ENCODE data around the gene BLCAP. TPM values are rescaled to one million over a fixed set of nuclear protein-coding genes. Genes with fewer than 3 reads are reported as not detected.

Gene BLCAP
- total and polyA plus RNA-seq, 2 of the 4 experiments (the other 2 are of a cell fraction): 17.7 to 67.3 TPM

DNA sequence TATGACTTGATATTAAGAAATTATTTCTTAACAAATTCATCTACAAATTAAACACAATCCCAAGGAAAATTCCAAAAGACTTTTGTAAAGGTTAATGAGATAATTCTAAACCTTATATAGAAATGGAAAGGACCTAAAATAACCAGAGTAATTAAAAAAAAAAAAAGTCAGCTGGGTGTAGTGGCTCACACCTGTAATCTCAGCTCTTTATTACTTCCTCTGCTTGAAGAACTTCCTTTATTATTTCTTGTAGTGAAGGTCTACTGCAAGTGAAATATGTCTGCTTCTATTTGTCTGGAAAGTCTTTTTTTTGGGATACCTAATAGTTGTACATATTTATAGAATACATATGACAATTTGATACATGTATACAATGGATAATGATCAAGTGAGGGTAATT is 20.2 kb upstream of the BLCAP start:
- Histone ChIP-seq H2AK5ac (ENCODE audit: low read depth, low read length) (no peak overlapping the region), H3K9me1 (ENCODE audit: insufficient read depth, low read length) (no peaks in the 10 kb centered on the region), H4K5ac (ENCODE audit: low read depth, low read length) (no peak overlapping the region), H2BK120ac (ENCODE audit: low read depth, low read length) (no peak overlapping the region), H3K9ac (ENCODE audit: low read depth, low read length) (no peak overlapping the region), H2AK9ac (replicated peaks; ENCODE audit: low read depth, low read length, poor library complexity) (no peak overlapping the region), H3K4me3 (ENCODE audit: insufficient read depth, low read depth, low read length) (no peak overlapping the region), H2BK5ac (ENCODE audit: low read depth, low read length, poor library complexity, severe bottlenecking) (no peak overlapping the region), H3K36me3 (ENCODE audit: control insufficient read depth, insufficient read depth, low read length) (no peaks in the 10 kb centered on the region), H3K23ac (ENCODE audit: low read depth, low read length) (no peak overlapping the region), H4K20me1 (ENCODE audit: insufficient read depth, low read length) (no peaks in the 10 kb centered on the region), H3K18ac (ENCODE audit: low read depth, low read length) (no peak overlapping the region), H2AFZ (replicated peaks; ENCODE audit: low read length, poor library complexity) (no peak overlapping the region), H3K4ac (ENCODE audit: low read depth, low read length) (no peak overlapping the region), H3K4me2 (ENCODE audit: low read depth, low read length) (no peak overlapping the region), H3K9me3 (ENCODE audit: control insufficient read depth, insufficient read depth, low read length) (no peaks in the 10 kb centered on the region), H4K8ac (ENCODE audit: low read depth in 2 of 2, low read length in 2 of 2) (no peak overlapping the region), H3K79me1 (ENCODE audit: low read depth in 1 of 2, low read length in 2 of 2) (no peaks in the 10 kb centered on the region), H2BK15ac (ENCODE audit: low read depth, low read length) (no peak overlapping the region), H3K27me3 (ENCODE audit: control insufficient read depth, insufficient read depth, low read length) (peaks cover 6% of the 10 kb centered on the region), H3K14ac (replicated peaks; ENCODE audit: low read depth, low read length) (no peak overlapping the region), H3K56ac (ENCODE audit: extremely low read depth, insufficient read depth, low read length) (no peak overlapping the region), H3K27ac (ENCODE audit: insufficient read depth, low read length) (no peak overlapping the region), H2BK20ac (ENCODE audit: low read depth, low read length) (no peak overlapping the region), H4K91ac (ENCODE audit: insufficient read depth, low read depth, low read length) (no peak overlapping the region), H3K4me1 (ENCODE audit: control insufficient read depth, insufficient read depth, low read length) (no peaks in the 10 kb centered on the region)
- ChIA-PET POLR2A (ENCODE audit: unreplicated experiment) (no interaction called here), CTCF (no interaction called here)
- dilution Hi-C loops (cut with HindIII; ENCODE audit: low sequenced_read_pairs, unreplicated experiment): no loop called here
- TF ChIP-seq, protein P1, sequence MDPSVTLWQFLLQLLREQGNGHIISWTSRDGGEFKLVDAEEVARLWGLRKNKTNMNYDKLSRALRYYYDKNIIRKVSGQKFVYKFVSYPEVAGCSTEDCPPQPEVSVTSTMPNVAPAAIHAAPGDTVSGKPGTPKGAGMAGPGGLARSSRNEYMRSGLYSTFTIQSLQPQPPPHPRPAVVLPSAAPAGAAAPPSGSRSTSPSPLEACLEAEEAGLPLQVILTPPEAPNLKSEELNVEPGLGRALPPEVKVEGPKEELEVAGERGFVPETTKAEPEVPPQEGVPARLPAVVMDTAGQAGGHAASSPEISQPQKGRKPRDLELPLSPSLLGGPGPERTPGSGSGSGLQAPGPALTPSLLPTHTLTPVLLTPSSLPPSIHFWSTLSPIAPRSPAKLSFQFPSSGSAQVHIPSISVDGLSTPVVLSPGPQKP (IDR thresholded peaks at IDR 0.05; ENCODE audit: borderline replicate concordance, low read depth, low read length): no peak
- TF ChIP-seq CEBPB (IDR thresholded peaks at IDR 0.05; ENCODE audit: low read depth, low read length) (no peak), POLR2A (IDR thresholded peaks at IDR 0.05; ENCODE audit: low read depth, low read length) (no peak), SMC3 (IDR thresholded peaks at IDR 0.05; ENCODE audit: low read depth, low read length) (no peak), MAZ (IDR thresholded peaks at IDR 0.05; ENCODE audit: borderline replicate concordance, low read depth, low read length) (no peak), CHD1 (IDR thresholded peaks at IDR 0.05; ENCODE audit: low read depth, low read length) (no peak), BHLHE40 (IDR thresholded peaks at IDR 0.05; ENCODE audit: low read depth, low read length) (no peak), MAFK (IDR thresholded peaks at IDR 0.05; ENCODE audit: low read depth, low read length) (no peak), RFX5 (IDR thresholded peaks at IDR 0.05; ENCODE audit: low read depth, low read length) (no peak), MXI1 (IDR thresholded peaks at IDR 0.05; ENCODE audit: borderline replicate concordance, low read depth, low read length) (no peak), RAD21 (IDR thresholded peaks at IDR 0.05; ENCODE audit: low read length) (no peak), NFE2L2 (IDR thresholded peaks at IDR 0.05; ENCODE audit: low read depth, low read length) (no peak)
- TF ChIP-seq, protein P2, sequence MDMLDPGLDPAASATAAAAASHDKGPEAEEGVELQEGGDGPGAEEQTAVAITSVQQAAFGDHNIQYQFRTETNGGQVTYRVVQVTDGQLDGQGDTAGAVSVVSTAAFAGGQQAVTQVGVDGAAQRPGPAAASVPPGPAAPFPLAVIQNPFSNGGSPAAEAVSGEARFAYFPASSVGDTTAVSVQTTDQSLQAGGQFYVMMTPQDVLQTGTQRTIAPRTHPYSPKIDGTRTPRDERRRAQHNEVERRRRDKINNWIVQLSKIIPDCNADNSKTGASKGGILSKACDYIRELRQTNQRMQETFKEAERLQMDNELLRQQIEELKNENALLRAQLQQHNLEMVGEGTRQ (IDR thresholded peaks at IDR 0.05; ENCODE audit: low read depth, low read length): no peak
- TF ChIP-seq, protein P3, sequence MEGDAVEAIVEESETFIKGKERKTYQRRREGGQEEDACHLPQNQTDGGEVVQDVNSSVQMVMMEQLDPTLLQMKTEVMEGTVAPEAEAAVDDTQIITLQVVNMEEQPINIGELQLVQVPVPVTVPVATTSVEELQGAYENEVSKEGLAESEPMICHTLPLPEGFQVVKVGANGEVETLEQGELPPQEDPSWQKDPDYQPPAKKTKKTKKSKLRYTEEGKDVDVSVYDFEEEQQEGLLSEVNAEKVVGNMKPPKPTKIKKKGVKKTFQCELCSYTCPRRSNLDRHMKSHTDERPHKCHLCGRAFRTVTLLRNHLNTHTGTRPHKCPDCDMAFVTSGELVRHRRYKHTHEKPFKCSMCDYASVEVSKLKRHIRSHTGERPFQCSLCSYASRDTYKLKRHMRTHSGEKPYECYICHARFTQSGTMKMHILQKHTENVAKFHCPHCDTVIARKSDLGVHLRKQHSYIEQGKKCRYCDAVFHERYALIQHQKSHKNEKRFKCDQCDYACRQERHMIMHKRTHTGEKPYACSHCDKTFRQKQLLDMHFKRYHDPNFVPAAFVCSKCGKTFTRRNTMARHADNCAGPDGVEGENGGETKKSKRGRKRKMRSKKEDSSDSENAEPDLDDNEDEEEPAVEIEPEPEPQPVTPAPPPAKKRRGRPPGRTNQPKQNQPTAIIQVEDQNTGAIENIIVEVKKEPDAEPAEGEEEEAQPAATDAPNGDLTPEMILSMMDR (conservative IDR thresholded peaks at IDR 0.05; ENCODE audit: low read depth, low read length): no peak
- DNase-seq: no peak
- no peak for ATAC-seq (ENCODE audit: low read depth)
- intact Hi-C loops (cut with micrococcal nuclease): no loop called here
- no TSS peak for BruUV-seq (replicated peaks)
- in situ Hi-C loops (cut with MboI; ENCODE audit: low sequenced_read_pairs): no loop called here
